ENCODE results near the gene THAP8.

GRCh38 chr19:35987571-35987896, 66.6 kb downstream of the THAP8 start:
- TF ChIP-seq STAT6 (CRISPR knock-in tag; conservative IDR thresholded peaks at IDR 0.05; ENCODE audit: low read depth) (no peak), CTCF (IDR thresholded peaks at IDR 0.05) (no peak), ATF2 (CRISPR knock-in tag; IDR thresholded peaks at IDR 0.05; ENCODE audit: borderline replicate concordance, low read depth) (no peak), ZNF281 (CRISPR knock-in tag; IDR thresholded peaks at IDR 0.05) (no peak), NFATC4 (CRISPR knock-in tag; IDR thresholded peaks at IDR 0.05) (no peak), ZNF532 (CRISPR knock-in tag; IDR thresholded peaks at IDR 0.05; ENCODE audit: borderline replicate concordance) (no peak), TCF7 (CRISPR knock-in tag; IDR thresholded peaks at IDR 0.05; ENCODE audit: low read depth) (no peak), KAT7 (CRISPR knock-in tag; IDR thresholded peaks at IDR 0.05; ENCODE audit: borderline replicate concordance) (no peak), GABPB1 (CRISPR knock-in tag; IDR thresholded peaks at IDR 0.05) (no peak), TP53 (CRISPR knock-in tag; IDR thresholded peaks at IDR 0.05) (no peak), MAX (CRISPR knock-in tag; IDR thresholded peaks at IDR 0.05) (no peak)

Data from WTC11 (cell line).